ENCODE data around the gene CGB5. TPM values are rescaled to one million over a fixed set of nuclear protein-coding genes. Genes with fewer than 3 reads are reported as not detected.
"Not testable (repeated sequence)": the region's sequence is repeated elsewhere in the genome, so short reads cannot be mapped to it uniquely, and the experiment has no call there.

Gene CGB5
- total RNA-seq, 1 donor from 2014 or later, result not detected

- no peaks in the 10 kb centered on the region for H3K9me3 ChIP-seq
- no peak overlapping the region for H3K27ac ChIP-seq
- peaks cover 0 to 8% of the 10 kb centered on the region in 2 donors for H3K36me3 ChIP-seq
- H3K27me3 ChIP-seq, result peaks cover 6% of the 10 kb centered on the region
- peaks cover 26% of the 10 kb centered on the region for H3K4me1 ChIP-seq
- H3K4me3 ChIP-seq, result peak overlapping the region; percentile 44 to 45
- intact Hi-C loops (cut with DNase I), result no loop called here
- TF ChIP-seq POLR2A (IDR thresholded peaks at IDR 0.05) (no peak), POLR2AphosphoS5 (IDR thresholded peaks at IDR 0.05; ENCODE audit: insufficient read depth in 1 of 2, low read depth in 1 of 2) (peak in 1 of 2 donors; percentile 15)
- no peak for DNase-seq (ENCODE audit: extremely low spot score in 2 of 2)
Measured at GRCh38 chr19:49019242-49019932, 24.3 kb upstream of the CGB5 start.

- intact Hi-C loops (cut with DNase I), result no loop called here
Measured at GRCh38 chr19:49020342-49020741, 23.3 kb upstream of the CGB5 start.

GRCh38 chr19:49020931-49021895 lies 22.4 kb upstream of the CGB5 start:
- TF ChIP-seq POLR2A (IDR thresholded peaks at IDR 0.05) (no peak), CTCF (IDR thresholded peaks at IDR 0.05) (no peak), POLR2AphosphoS5 (IDR thresholded peaks at IDR 0.05; ENCODE audit: insufficient read depth in 1 of 2, low read depth in 1 of 2) (no peak)
- Histone ChIP-seq H3K27ac (no peak overlapping the region), H3K4me3 (no peak overlapping the region), H3K4me1 (peaks cover 26% of the 10 kb centered on the region), H3K9me3 (no peaks in the 10 kb centered on the region), H3K36me3 (no peaks in the 10 kb centered on the region), H3K27me3 (peaks cover 6% of the 10 kb centered on the region)
- no peak for DNase-seq (ENCODE audit: extremely low spot score in 2 of 2)
- intact Hi-C loops (cut with DNase I), result no loop called here

More at GRCh38 chr19:49020342-49020741, 23.3 kb upstream of the CGB5 start:
- H3K27me3 ChIP-seq, result peaks cover 6% of the 10 kb centered on the region
- DNase-seq (ENCODE audit: extremely low spot score in 2 of 2), result no peak
- no peaks in the 10 kb centered on the region for H3K9me3 ChIP-seq
- no peak overlapping the region for H3K4me3 ChIP-seq
- TF ChIP-seq POLR2AphosphoS5 (IDR thresholded peaks at IDR 0.05; ENCODE audit: insufficient read depth in 1 of 2, low read depth in 1 of 2) (no peak), CTCF (IDR thresholded peaks at IDR 0.05) (no peak), POLR2A (IDR thresholded peaks at IDR 0.05) (no peak)
- H3K36me3 ChIP-seq, result peaks cover 0 to 3% of the 10 kb centered on the region in 2 donors
- H3K4me1 ChIP-seq, result peaks cover 26% of the 10 kb centered on the region
- no peak overlapping the region for H3K27ac ChIP-seq

GRCh38 chr19:49022116-49022515 lies 21.5 kb upstream of the CGB5 start:
- Histone ChIP-seq H3K27ac (no peak overlapping the region), H3K9me3 (no peaks in the 10 kb centered on the region), H3K36me3 (no peaks in the 10 kb centered on the region), H3K4me3 (no peak overlapping the region), H3K4me1 (peaks cover 26% of the 10 kb centered on the region), H3K27me3 (peaks cover 6% of the 10 kb centered on the region)
- intact Hi-C loops (cut with DNase I), result no loop called here
- TF ChIP-seq POLR2A (IDR thresholded peaks at IDR 0.05) (no peak), CTCF (IDR thresholded peaks at IDR 0.05) (no peak), POLR2AphosphoS5 (IDR thresholded peaks at IDR 0.05; ENCODE audit: insufficient read depth in 1 of 2, low read depth in 1 of 2) (no peak)
- DNase-seq (ENCODE audit: extremely low spot score in 2 of 2), result no peak

- H3K9me3 ChIP-seq; H3K4me3 ChIP-seq; H3K27me3 ChIP-seq; DNase-seq (ENCODE audit: extremely low spot score in 2 of 2); H3K36me3 ChIP-seq; H3K27ac ChIP-seq; intact Hi-C loops (cut with DNase I); H3K4me1 ChIP-seq: not testable (repeated sequence)
Measured at GRCh38 chr19:49024233-49024632, 19.4 kb upstream of the CGB5 start, which contains the start of gene CGB3. Gene CGB3, minus strand, starts transcription at chr19:49024333. Its CDS starts 362 bp downstream, at chr19:49023971.

GRCh38 chr19:49025088-49025487 lies 18.6 kb upstream of the CGB5 start:
- H3K36me3 ChIP-seq; H3K27ac ChIP-seq; H3K4me1 ChIP-seq; H3K27me3 ChIP-seq; H3K4me3 ChIP-seq; DNase-seq (ENCODE audit: extremely low spot score in 2 of 2); intact Hi-C loops (cut with DNase I); H3K9me3 ChIP-seq: not testable (repeated sequence)

- H3K4me1 ChIP-seq, result not testable (repeated sequence)
Measured at GRCh38 chr19:49025599-49025998, 18.0 kb upstream of the CGB5 start.

GRCh38 chr19:49028686-49029085 lies 15.0 kb upstream of the CGB5 start:
- H3K9me3 ChIP-seq; intact Hi-C loops (cut with DNase I); H3K4me1 ChIP-seq; H3K4me3 ChIP-seq; H3K36me3 ChIP-seq; H3K27me3 ChIP-seq; DNase-seq (ENCODE audit: extremely low spot score in 2 of 2); H3K27ac ChIP-seq: not testable (repeated sequence)

More at GRCh38 chr19:49025599-49025998, 18.0 kb upstream of the CGB5 start:
- H3K27ac ChIP-seq; intact Hi-C loops (cut with DNase I); H3K27me3 ChIP-seq; H3K4me3 ChIP-seq; H3K36me3 ChIP-seq; DNase-seq (ENCODE audit: extremely low spot score in 2 of 2); H3K9me3 ChIP-seq: not testable (repeated sequence)

- intact Hi-C loops (cut with DNase I); H3K27ac ChIP-seq; H3K4me1 ChIP-seq; H3K4me3 ChIP-seq; H3K27me3 ChIP-seq; DNase-seq (ENCODE audit: extremely low spot score in 2 of 2); H3K36me3 ChIP-seq; H3K9me3 ChIP-seq: not testable (repeated sequence)
Measured at GRCh38 chr19:49029749-49030148, 13.9 kb upstream of the CGB5 start.

Data from vagina (tissue), 2 donors.